ENCODE results near the gene ZYG11B. TPM values are rescaled to one million over a fixed set of nuclear protein-coding genes. Genes with fewer than 3 reads are reported as not detected.

ZYG11B gene
- total RNA-seq, 2 donors from 2014 or later = 20.5 to 26.6 TPM

- Histone ChIP-seq H3K4me1 (no peaks in the 10 kb centered on the region), H3K27me3 (no peaks in the 10 kb centered on the region), H3K27ac (no peak overlapping the region), H3K9me3 (no peaks in the 10 kb centered on the region), H3K9ac (ENCODE audit: low read depth in 2 of 2, low read length in 2 of 2) (no peak overlapping the region), H3K36me3 (no peaks in the 10 kb centered on the region), H3K4me3 (no peak overlapping the region)
- intact Hi-C loops (cut with DNase I) = no loop called here
- DNase-seq = no peak
- TF ChIP-seq CTCF (IDR thresholded peaks at IDR 0.05) = no peak
Observed at GRCh38 chr1:52850951-52851350, 124.7 kb downstream of the ZYG11B start.

- Histone ChIP-seq H3K9ac (ENCODE audit: low read depth in 2 of 2, low read length in 2 of 2) (no peak overlapping the region), H3K36me3 (no peaks in the 10 kb centered on the region), H3K27me3 (no peaks in the 10 kb centered on the region), H3K9me3 (no peaks in the 10 kb centered on the region), H3K27ac (no peak overlapping the region), H3K4me1 (no peaks in the 10 kb centered on the region), H3K4me3 (no peak overlapping the region)
- no peak for TF ChIP-seq CTCF (IDR thresholded peaks at IDR 0.05)
- intact Hi-C loops (cut with DNase I) = no loop called here
- no peak for DNase-seq
Observed at GRCh38 chr1:52852854-52853253, 126.6 kb downstream of the ZYG11B start.

- TF ChIP-seq CTCF (IDR thresholded peaks at IDR 0.05) = no peak
- H3K9ac ChIP-seq (ENCODE audit: low read depth in 2 of 2, low read length in 2 of 2) = no peak overlapping the region
- no peaks in the 10 kb centered on the region for H3K9me3 ChIP-seq
- H3K4me1 ChIP-seq = no peaks in the 10 kb centered on the region
- DNase-seq = no peak
- intact Hi-C loops (cut with DNase I) = no loop called here
- no peaks in the 10 kb centered on the region for H3K36me3 ChIP-seq
- no peaks in the 10 kb centered on the region for H3K27me3 ChIP-seq
- H3K4me3 ChIP-seq = no peak overlapping the region
- H3K27ac ChIP-seq = no peak overlapping the region
Observed at GRCh38 chr1:52855584-52855983, 129.3 kb downstream of the ZYG11B start.

GRCh38 chr1:52856026-52856425 is 129.8 kb downstream of the ZYG11B start:
- no peak overlapping the region for H3K27ac ChIP-seq
- no peaks in the 10 kb centered on the region for H3K27me3 ChIP-seq
- intact Hi-C loops (cut with DNase I) = no loop called here
- no peaks in the 10 kb centered on the region for H3K9me3 ChIP-seq
- H3K4me3 ChIP-seq = no peak overlapping the region
- H3K36me3 ChIP-seq = no peaks in the 10 kb centered on the region
- no peak for DNase-seq
- no peak overlapping the region for H3K9ac ChIP-seq (ENCODE audit: low read depth in 2 of 2, low read length in 2 of 2)
- no peak for TF ChIP-seq CTCF (IDR thresholded peaks at IDR 0.05)
- H3K4me1 ChIP-seq = no peaks in the 10 kb centered on the region

GRCh38 chr1:52857443-52857842 is 131.2 kb downstream of the ZYG11B start:
- Histone ChIP-seq H3K9me3 (no peaks in the 10 kb centered on the region), H3K27me3 (no peaks in the 10 kb centered on the region), H3K4me3 (no peak overlapping the region), H3K4me1 (no peaks in the 10 kb centered on the region), H3K36me3 (no peaks in the 10 kb centered on the region), H3K27ac (no peak overlapping the region), H3K9ac (ENCODE audit: low read depth in 2 of 2, low read length in 2 of 2) (no peak overlapping the region)
- no peak for TF ChIP-seq CTCF (IDR thresholded peaks at IDR 0.05)
- intact Hi-C loops (cut with DNase I) = no loop called here
- no peak for DNase-seq

Measured in colonic mucosa (tissue), 4 donors.